GM10248 (cell line): Measurements from ENCODE around the gene HMG20B.

ENCODE experiments used
- CTCF ChIA-PET: fragments of 300-600 bp; sonication (Branson Sonifier 250); formaldehyde crosslinking; extraction: SDS; loops from one replicate; lab custom pipeline; 2021; ENCODE audit warnings: antibody characterized with exemption; lab: Yijun Ruan, JAX
- POLR2A ChIA-PET: fragments of 350-650 bp; sonication (Branson Sonifier 250); formaldehyde crosslinking; extraction: SDS; loops from one replicate; lab custom pipeline; 2020; ENCODE audit warnings: antibody characterized with exemption; lab: Yijun Ruan, JAX
- DNase-seq: peaks from one replicate; pipeline ENCODE4 v3.0.0; 2012; ENCODE audit errors: extremely low spot score
- TF ChIP-seq, protein P1 (sequence below): IDR thresholded peaks from 2 replicates; pipeline ENCODE4 v1.5.1; 2012; ENCODE audit warnings: mild to moderate bottlenecking, low read depth; ENCODE audit errors: extremely low read depth, missing control alignments, control extremely low read depth

HMG20B gene

GRCh38 chr19:3533033-3533432, 39.7 kb upstream of the HMG20B start:
- no peak for DNase-seq
- POLR2A ChIA-PET = no interaction called here
- TF ChIP-seq, protein P1, sequence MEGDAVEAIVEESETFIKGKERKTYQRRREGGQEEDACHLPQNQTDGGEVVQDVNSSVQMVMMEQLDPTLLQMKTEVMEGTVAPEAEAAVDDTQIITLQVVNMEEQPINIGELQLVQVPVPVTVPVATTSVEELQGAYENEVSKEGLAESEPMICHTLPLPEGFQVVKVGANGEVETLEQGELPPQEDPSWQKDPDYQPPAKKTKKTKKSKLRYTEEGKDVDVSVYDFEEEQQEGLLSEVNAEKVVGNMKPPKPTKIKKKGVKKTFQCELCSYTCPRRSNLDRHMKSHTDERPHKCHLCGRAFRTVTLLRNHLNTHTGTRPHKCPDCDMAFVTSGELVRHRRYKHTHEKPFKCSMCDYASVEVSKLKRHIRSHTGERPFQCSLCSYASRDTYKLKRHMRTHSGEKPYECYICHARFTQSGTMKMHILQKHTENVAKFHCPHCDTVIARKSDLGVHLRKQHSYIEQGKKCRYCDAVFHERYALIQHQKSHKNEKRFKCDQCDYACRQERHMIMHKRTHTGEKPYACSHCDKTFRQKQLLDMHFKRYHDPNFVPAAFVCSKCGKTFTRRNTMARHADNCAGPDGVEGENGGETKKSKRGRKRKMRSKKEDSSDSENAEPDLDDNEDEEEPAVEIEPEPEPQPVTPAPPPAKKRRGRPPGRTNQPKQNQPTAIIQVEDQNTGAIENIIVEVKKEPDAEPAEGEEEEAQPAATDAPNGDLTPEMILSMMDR = no peak
- CTCF ChIA-PET = interaction anchor here (1.6 to 2.4 kb wide), 2 partner anchors 11 to 13 kb away, joined by 4 to 12 read pairs; no protein-coding TSS in a partner anchor

- ChIA-PET CTCF (interaction anchor here (1.6 to 2.4 kb wide), 2 partner anchors 11 to 12 kb away, joined by 4 to 12 read pairs; no protein-coding TSS in a partner anchor), POLR2A (interaction anchor here (0.7 kb wide), 1 partner anchor 156 kb away, joined by 4 read pairs; no protein-coding TSS in a partner anchor)
- no peak for DNase-seq
- TF ChIP-seq, protein P1 = no peak
Measured at GRCh38 chr19:3533563-3534216, 39.1 kb upstream of the HMG20B start.

- TF ChIP-seq, protein P1 = no peak
- DNase-seq = no peak
- CTCF ChIA-PET = interaction anchor here (0.7 kb wide), 1 partner anchor 10 kb away, joined by 3 read pairs; no protein-coding TSS in a partner anchor
- POLR2A ChIA-PET = no interaction called here
Measured at GRCh38 chr19:3534375-3535234, 38.1 kb upstream of the HMG20B start.

- ChIA-PET POLR2A (no interaction called here), CTCF (interaction anchor here (0.7 kb wide), 1 partner anchor 10 kb away, joined by 3 read pairs; no protein-coding TSS in a partner anchor)
- DNase-seq = no peak
- TF ChIP-seq, protein P1 = no peak
Measured at GRCh38 chr19:3535235-3535535, 37.6 kb upstream of the HMG20B start.

- ChIA-PET POLR2A (no interaction called here), CTCF (interaction anchor here (1.8 kb wide), 1 partner anchor 11 kb away, joined by 4 read pairs; no protein-coding TSS in a partner anchor)
- TF ChIP-seq, protein P1 = no peak
- no peak for DNase-seq
Measured at GRCh38 chr19:3535563-3535965, 37.2 kb upstream of the HMG20B start.

- TF ChIP-seq, protein P1 = no peak
- CTCF ChIA-PET = interaction anchor here (1.8 kb wide), 1 partner anchor 11 kb away, joined by 4 read pairs; no protein-coding TSS in a partner anchor
- no peak for DNase-seq
- POLR2A ChIA-PET = no interaction called here
Measured at GRCh38 chr19:3535981-3536380, 36.8 kb upstream of the HMG20B start.
